ENCODE measurements around the gene ATF2. TPM values are rescaled to one million over a fixed set of nuclear protein-coding genes. Genes with fewer than 3 reads are reported as not detected.

The ATF2 gene
- total and polyA plus RNA-seq, 8 donors, result 45.0 to 73.9 (median 61.6) TPM

- Histone ChIP-seq H3K36me3 (no peaks in the 10 kb centered on the region), H3K9me3 (no peaks in the 10 kb centered on the region), H3K4me3 (no peak overlapping the region), H3K27ac (no peak overlapping the region), H3K27me3 (no peaks in the 10 kb centered on the region), H3K4me1 (no peaks in the 10 kb centered on the region)
- DNase-seq, result no peak
- no peak for ATAC-seq
- TF ChIP-seq, protein P1, sequence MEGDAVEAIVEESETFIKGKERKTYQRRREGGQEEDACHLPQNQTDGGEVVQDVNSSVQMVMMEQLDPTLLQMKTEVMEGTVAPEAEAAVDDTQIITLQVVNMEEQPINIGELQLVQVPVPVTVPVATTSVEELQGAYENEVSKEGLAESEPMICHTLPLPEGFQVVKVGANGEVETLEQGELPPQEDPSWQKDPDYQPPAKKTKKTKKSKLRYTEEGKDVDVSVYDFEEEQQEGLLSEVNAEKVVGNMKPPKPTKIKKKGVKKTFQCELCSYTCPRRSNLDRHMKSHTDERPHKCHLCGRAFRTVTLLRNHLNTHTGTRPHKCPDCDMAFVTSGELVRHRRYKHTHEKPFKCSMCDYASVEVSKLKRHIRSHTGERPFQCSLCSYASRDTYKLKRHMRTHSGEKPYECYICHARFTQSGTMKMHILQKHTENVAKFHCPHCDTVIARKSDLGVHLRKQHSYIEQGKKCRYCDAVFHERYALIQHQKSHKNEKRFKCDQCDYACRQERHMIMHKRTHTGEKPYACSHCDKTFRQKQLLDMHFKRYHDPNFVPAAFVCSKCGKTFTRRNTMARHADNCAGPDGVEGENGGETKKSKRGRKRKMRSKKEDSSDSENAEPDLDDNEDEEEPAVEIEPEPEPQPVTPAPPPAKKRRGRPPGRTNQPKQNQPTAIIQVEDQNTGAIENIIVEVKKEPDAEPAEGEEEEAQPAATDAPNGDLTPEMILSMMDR (IDR thresholded peaks at IDR 0.05), result no peak
- intact Hi-C loops (cut with DNase I), result no loop called here
Observed at GRCh38 chr2:175049661-175050060, 118.3 kb downstream of the ATF2 start.

DNA sequence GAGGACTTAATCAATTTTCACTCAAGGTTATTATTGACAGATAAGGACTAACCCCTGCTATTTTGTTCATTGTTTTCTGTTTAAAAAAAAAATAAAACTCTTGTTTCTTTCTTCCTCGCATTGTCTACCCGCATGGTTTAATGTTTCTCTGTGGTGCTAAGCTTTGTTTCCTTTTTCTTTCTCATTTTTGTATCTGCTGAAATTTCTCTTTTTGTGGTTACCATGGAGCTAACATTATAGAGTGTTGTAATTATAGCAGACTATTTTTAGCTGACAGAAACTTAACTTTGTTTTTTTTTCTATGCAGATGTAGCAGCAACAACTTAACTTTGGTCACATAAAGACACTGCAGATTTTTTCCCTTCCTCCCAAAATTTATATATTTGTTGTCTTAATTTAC is 119.7 kb downstream of the ATF2 start:
- TF ChIP-seq, protein P1 (IDR thresholded peaks at IDR 0.05), result no peak
- no peak overlapping the region for H3K4me3 ChIP-seq
- intact Hi-C loops (cut with DNase I), result no loop called here
- no peaks in the 10 kb centered on the region for H3K4me1 ChIP-seq
- H3K9me3 ChIP-seq, result no peaks in the 10 kb centered on the region
- ATAC-seq, result no peak
- no peak overlapping the region for H3K27ac ChIP-seq
- DNase-seq, result no peak
- no peaks in the 10 kb centered on the region for H3K27me3 ChIP-seq
- H3K36me3 ChIP-seq, result no peaks in the 10 kb centered on the region

- TF ChIP-seq, protein P1 (IDR thresholded peaks at IDR 0.05), result no peak
- ATAC-seq, result no peak
Observed at GRCh38 chr2:175039490-175039889, 128.5 kb downstream of the ATF2 start.

GRCh38 chr2:175039031-175039430 is 129.0 kb downstream of the ATF2 start:
- no peak for ATAC-seq
- H3K27me3 ChIP-seq, result no peaks in the 10 kb centered on the region
- H3K4me1 ChIP-seq, result peaks cover 0 to 4% of the 10 kb centered on the region in 2 donors
- TF ChIP-seq, protein P1 (IDR thresholded peaks at IDR 0.05), result no peak
- no peak for DNase-seq
- no peaks in the 10 kb centered on the region for H3K9me3 ChIP-seq
- no peaks in the 10 kb centered on the region for H3K36me3 ChIP-seq
- H3K27ac ChIP-seq, result no peak overlapping the region
- intact Hi-C loops (cut with DNase I), result no loop called here
- H3K4me3 ChIP-seq, result no peak overlapping the region

More at GRCh38 chr2:175039490-175039889, 128.5 kb downstream of the ATF2 start:
- no peak overlapping the region for H3K27ac ChIP-seq
- DNase-seq, result no peak
- no peaks in the 10 kb centered on the region for H3K27me3 ChIP-seq
- H3K4me3 ChIP-seq, result no peak overlapping the region
- H3K4me1 ChIP-seq, result peaks cover 0 to 4% of the 10 kb centered on the region in 2 donors
- H3K36me3 ChIP-seq, result no peaks in the 10 kb centered on the region
- no peaks in the 10 kb centered on the region for H3K9me3 ChIP-seq
- intact Hi-C loops (cut with DNase I), result no loop called here

DNA sequence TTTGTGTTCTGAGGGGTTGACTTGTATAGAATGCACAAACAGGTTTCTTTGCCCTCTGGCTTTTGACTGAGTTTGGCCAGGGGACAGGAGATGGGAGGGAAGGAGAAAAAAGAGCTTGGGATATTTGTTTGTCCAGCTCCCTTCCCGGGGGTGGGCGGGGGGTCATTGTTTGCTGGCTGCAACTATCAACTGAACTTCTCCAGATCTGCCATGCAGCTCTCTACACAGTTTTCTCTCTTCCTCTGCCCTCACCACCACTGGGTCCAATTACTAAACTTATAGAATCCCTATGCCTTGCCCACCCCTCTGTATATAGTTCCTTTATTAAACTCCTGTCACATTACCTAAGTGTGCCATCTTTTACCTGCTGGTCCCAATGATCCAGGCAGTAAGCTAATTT is 130.1 kb downstream of the ATF2 start:
- ATAC-seq (no peak), DNase-seq (no peak)
- Histone ChIP-seq H3K27ac (no peak overlapping the region), H3K27me3 (no peaks in the 10 kb centered on the region), H3K4me3 (no peak overlapping the region), H3K36me3 (no peaks in the 10 kb centered on the region), H3K9me3 (no peaks in the 10 kb centered on the region), H3K4me1 (peaks cover 0 to 4% of the 10 kb centered on the region in 2 donors)
- intact Hi-C loops (cut with DNase I), result no loop called here
- TF ChIP-seq, protein P1 (IDR thresholded peaks at IDR 0.05), result no peak
